Measurements from ENCODE around the gene SRSF9.

- TF ChIP-seq CTCF (conservative IDR thresholded peaks at IDR 0.05): no peak
- TF ChIP-seq EZH2 (IDR thresholded peaks at IDR 0.05; ENCODE audit: low read depth): no peak
These were observed 35.0 kb upstream of the SRSF9 start for GRCh38 chr12:120504587-120504986.

Measured in PC-9 (cell line).